ENCODE results near the gene SAE1.

GRCh38 chr19:47209319-47210179 lies 78.9 kb downstream of the SAE1 start:
- no peak for TF ChIP-seq CTCF (IDR thresholded peaks at IDR 0.05)
- no peak for TF ChIP-seq POLR2A (IDR thresholded peaks at IDR 0.05)

Measured in stomach (tissue), 4 donors.